GM19025 (cell line): Measurements from ENCODE around the gene HUS1.
A peak's percentile ranks its signal among the peaks of the same experiment; 100 is the strongest.
"Not testable (repeated sequence)": the region's sequence is repeated elsewhere in the genome, so short reads cannot be mapped to it uniquely, and the experiment has no call there.

Source experiments
- ATAC-seq: cut with Tn5 transposase; IDR thresholded peaks from one replicate; pipeline ENCODE4 v1.9.1; 2021; ENCODE audit warnings: mild to moderate bottlenecking, low read depth, moderate library complexity; ENCODE audit not compliant: unreplicated experiment

HUS1 gene

DNA sequence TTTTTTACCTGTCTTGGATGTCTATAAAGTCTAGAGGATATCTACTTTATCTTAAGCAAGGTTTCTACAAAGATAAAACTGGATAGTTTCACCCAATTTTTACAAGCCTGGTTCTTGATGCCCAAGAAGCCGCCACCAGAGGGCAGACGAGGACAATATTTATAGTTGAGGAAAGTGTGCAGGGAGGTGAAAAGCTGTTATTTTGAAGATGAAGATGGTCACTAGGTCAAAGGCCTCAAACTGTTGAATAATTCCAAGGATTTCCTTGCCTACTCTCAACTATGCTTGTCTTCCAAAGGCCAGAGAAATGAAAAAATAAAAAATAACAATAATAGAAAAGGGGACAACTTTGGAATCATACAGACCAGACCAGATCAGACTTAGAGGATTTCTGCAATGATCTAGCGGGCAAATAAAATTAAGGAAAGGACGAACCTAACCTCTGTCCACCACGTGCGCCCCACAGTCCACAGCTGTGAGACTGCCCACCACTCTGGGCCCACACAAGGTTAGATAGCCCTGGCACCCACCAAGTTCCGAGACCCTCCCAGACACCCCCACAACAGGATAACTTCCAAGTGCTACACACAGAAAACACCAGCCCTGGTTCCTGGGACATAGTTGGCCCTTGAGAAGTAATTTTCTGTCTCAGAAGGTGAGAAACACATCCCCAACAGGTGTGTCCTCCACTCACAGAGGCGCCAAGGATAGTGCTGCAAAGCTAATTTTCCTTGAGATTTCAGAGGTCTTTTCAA is 34.0 kb downstream of the HUS1 start:
- ATAC-seq = no peak

DNA sequence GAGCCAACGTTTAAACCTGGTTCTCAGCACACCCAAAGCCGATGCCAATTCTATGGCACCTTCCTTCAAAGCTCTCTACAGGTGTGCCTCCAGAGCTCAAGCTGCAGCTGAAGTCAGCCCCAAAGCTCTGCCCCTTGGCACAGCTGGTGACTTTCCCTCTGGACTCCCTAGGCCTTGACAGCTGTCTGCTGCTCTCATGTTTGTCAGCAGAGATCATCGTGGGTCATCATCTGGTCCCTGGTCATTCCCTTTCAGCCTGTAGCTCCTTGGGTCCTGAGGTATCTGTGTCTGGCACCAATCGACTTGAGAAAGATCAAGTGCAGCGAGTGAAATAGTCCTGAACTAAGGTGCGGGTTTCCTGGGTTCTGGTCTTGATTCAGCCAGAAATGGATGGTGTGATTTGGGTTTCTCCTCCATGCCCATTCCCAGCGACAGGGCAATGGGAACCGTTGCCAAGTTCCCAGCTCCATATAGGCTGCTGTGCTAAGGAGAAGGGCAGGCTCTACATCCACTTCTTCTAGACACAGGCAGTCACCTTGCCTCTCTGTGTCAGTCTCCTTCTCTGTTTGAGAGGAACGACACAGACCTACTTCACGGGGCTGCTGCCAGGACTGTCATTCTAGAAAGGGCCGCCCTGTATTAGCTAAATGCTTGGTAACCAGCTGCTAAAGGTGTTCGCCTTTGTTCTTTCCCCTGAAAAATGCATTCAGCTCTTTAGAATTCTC is 34.7 kb downstream of the HUS1 start:
- ATAC-seq = no peak

DNA sequence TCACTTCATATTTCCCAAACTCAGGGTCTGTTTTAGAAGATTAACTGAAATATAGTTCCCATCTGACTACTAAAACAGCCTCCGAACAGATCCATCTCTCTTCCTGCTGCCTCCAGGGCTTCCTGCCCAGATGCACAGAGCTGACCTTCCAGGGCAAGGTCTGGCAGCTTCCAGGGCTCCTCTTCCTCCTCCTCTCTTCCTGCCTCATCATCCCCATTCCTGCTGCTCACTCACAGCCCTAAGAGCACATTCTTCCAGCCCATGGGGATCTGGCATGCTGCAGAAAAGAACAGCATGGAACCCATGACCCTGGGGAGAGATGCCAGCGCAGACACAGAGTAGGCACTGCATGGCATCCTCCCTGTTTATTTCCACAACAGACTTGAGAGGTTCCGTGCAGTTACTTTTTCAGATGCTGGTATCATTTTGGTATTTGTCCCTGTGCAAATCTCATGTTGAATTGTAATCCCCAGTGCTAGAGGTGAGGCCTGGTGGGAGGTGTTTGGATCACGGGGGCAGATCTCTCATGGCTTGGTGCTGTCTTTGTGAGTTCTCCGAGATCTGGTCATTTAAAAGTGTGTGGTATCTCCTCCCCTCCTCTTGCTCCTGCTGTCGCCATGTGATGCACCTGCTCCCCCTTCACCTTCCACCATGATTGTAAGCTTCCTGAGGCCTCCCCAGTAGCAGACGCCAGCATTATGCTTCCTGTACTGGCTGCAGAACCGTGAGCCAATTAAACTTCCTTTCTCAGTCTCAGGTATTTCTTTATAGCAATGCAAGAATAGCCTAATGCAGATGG is 35.5 kb downstream of the HUS1 start:
- ATAC-seq = no peak

GRCh38 chr7:47942651-47943050 is 36.8 kb downstream of the HUS1 start:
- ATAC-seq = not testable (repeated sequence)

DNA sequence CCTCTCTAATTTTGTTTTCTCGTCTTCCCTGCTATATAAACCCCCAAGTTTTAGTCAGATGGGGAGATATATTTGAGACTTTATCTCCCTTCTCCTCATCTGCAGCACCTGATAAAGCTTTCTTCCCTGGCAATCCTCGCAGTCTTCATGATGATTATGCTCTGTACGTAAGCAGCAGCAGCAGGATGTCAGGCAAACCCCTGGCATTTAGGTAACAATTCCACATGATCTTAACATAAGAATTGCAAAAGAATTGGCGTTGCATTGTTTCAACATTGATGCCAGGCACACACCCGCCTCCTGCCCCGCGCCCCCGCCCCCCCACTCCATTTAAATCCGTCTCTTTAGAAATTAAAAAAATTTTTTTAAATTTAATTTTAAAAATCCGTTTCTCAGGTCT is 37.3 kb downstream of the HUS1 start:
- no peak for ATAC-seq

DNA sequence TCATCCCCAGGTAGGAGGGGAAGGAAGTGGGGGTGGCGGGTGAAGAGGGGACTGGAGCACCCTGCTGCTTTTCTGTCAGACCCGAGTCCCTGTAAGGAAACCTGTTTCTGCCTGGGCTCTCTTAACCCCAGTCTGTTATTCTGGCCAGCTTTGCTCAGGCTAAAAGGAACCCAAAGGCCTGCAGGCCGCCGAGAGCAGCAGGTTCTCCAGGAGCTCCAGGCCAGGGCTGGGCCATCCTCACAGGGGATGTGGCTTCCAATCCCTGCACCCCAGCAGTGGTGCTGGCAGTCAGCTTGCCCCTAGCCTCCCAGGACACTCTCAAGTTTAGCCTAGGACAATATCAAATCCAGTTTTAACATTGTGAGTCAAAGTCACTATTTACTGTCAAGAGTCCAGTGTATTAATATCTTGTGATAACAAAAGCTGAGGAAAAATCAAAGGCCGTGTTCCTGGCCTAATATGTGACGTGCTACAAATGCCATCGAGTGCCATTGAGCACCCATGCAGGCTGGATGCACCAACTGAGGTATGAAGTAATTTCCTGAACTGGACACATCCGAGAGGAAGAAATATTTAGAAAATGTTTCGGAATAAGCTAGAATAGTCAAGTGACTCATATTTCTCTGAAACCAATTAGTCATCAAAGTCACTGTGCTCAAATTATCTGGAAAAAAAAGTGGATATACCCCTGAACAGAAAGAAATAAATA is 38.1 kb downstream of the HUS1 start:
- ATAC-seq = no peak

DNA sequence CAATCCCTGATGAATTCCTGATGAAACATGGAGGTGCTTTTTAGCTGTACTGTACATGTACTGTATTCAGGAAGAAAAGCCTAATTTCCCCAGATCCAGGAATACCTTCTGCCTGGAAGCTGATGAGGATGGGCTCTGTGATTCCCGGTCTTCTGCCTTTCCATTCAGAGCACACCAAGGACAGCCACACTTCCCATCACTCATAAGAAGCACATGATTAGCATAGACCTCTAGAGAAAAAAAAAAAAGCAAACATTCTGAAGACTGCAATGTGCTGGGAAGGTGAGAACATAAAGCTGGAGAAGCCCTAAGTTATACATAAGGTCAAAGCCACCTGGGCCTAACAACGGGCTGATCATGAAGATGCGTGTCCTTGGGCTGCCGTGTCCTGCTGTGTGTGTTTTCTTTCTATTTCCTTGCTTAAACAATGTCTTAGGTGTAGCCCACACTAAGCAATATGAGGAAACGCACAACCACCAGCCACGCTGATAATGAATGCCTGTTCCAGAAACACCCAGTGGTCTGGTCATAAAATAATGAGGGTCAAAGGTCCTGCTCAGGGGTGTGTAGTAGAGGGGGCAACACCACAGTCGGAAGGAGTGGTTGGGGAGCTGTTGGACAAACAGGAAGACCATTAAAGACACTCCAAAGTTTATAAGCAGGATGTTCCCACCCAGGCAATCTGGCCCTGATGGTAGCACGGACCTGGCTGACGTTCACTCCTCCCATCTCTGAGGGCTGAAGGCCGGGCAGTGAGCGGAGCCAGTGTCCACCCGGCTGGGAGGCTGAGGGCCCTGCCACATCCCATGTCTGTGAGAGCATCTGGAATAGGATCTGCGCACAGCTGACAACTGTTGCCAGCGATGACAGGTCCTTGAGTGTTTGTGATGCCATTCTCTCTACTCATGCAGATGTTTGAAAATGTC is 39.1 kb downstream of the HUS1 start:
- ATAC-seq = no peak

- ATAC-seq = no peak
Observed at GRCh38 chr7:47939425-47940036, 39.9 kb downstream of the HUS1 start.

DNA sequence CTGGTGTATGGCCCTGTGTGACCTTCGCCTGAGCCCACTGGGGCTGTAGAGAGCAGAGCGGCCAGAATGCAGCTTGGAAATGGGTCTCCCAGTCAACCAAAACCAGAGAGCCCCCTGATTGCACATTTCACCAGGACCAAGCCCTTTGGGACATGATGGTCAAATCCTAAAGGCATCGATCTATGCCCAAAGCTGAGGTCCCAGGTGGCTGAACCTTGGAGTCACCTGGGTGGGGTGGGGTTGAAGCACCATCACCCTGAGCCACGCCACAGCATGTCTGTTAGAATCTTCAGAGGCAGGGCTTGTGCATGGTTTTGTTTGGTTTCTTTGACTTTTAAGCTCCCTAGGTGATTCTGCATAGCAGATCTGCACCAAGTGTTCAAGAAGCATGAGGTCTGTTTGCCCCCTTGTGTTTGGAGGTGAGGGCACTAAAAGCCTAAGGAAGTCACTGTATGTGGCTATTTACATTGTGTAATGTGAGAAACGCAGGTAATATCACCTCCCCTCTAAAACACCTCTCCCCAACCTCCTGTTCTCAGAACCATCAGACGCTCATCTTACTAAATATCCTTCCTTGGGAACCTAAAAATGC is 40.7 kb downstream of the HUS1 start:
- ATAC-seq = no peak

- ATAC-seq = peak; percentile 43
Observed at GRCh38 chr7:47937711-47938573, 41.5 kb downstream of the HUS1 start.

- ATAC-seq = peak; percentile 90
Observed at GRCh38 chr7:47937065-47937687, 42.2 kb downstream of the HUS1 start.

DNA sequence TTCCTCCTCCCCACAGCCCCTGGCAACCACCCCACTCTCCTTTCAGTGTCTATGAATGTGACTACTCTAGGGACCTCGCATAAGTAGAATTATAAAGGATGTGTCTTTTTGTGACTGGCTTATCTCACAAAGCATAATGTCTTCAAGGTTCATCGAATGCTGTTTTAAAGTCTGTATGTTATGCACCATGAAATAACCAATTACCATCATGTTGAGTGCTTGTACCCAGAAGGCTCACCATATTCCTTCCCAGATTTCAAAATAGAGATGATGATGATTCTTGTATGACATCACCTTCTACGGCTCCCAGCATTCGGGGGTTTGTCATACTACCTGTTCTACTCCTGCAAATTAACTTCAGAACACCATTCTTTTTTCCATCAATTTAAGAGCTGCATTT is 43.1 kb downstream of the HUS1 start:
- no peak for ATAC-seq

GRCh38 chr7:47935336-47935735 is 44.1 kb downstream of the HUS1 start:
- no peak for ATAC-seq

DNA sequence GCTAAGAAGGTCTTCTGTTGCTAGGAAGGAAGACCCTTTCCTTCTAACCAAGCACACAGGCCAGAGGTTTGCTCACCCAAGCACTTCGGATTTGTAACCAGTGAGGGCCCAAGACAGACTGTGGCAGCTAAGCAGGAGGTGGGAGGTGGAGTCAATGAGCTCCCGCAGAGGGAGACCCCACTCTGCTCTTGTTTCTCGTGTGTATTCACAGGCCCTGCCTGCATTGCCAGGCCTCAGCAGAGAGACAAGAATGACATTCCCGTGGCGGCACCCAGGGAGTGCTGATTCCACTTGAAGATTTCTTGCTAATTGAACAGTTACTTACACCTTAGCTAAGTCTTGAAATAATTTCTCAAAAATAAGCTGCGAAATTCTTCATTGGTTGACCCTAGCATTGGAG is 44.6 kb downstream of the HUS1 start:
- ATAC-seq = no peak

- ATAC-seq = no peak
Observed at GRCh38 chr7:47933215-47933614, 46.2 kb downstream of the HUS1 start.

DNA sequence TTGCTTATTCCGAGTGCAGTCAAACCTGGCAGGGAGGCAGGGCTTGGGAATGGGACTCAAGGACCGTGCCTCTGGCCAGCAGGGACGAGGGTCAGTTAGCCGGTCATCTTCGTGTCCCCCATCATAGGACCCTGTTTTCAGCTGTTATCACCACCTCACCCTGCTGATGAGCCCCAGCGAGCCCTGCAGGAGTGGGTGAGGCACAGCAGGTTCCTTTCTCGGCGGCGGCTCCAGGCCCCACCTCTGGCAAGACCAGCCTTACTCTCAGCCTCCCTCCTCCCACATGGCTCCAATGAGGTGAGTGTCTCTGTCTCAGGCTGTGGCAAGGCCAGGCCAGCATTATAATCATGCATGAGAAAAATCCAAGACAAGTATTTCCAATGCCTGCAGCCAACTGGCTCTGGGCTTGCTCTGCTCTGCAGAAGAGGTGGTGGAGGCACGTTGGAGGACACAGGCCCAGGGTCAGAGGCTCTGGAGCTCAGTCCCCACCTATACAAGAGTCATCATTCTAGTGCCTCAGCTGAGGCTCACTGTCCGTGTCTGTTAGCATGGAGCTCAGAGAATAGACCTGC is 46.9 kb downstream of the HUS1 start:
- ATAC-seq = no peak

- ATAC-seq = no peak
Observed at GRCh38 chr7:47932016-47932415, 47.4 kb downstream of the HUS1 start.
